HG03439 (cell line): ENCODE data around the gene MLLT10.
A peak's percentile ranks its signal among the peaks of the same experiment; 100 is the strongest.

Source experiments
- ATAC-seq: cut with Tn5 transposase; IDR thresholded peaks from one replicate; pipeline ENCODE4 v1.9.1; 2021; ENCODE audit warnings: mild to moderate bottlenecking, moderate library complexity; ENCODE audit not compliant: unreplicated experiment

MLLT10 gene

DNA sequence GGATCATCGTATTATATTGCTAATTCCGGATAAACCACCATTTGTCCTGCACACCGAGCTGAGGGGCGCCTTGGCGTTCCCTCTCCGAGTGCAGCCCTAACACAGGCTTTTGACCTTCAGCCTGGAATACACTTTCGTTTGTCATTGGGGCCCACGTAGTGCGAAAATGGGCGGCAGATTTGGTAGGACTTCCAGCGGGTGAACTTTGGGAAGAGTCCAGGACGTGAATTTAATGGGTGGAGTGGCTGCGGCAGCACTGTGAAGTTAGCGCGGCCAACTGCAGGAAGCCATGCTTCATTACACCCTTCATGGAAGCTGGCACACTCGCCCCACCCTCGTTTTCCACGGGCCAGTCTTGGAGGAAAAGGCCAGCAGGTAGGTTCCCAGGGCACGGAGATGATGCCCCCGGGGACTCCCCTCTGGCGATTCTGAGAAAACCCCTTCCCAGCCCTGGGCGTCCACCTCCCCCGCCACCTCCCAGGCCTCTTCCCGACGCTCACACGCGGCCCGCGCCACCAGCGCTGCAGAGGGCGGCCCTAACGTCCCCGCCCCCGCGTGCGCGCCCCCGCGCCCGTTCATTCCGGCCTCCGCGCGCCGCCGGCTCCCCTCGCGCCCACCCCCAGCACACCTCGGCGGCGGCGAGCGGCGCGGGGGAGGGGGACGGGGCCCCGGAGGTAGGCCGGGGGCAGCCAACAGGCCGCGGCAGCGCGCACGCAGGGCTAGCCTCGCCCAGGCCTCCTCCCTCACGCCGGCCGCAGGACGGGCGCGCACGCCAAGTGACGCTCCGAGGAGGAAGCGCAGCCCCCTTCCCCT lies at the start of gene MLLT10:
MLLT10 (plus strand) TSS at position 766 of the 813 bp plus-strand sequence. CDS start 413 bp downstream, outside the sequence.
- ATAC-seq = peak; percentile 79

GRCh38 chr10:21487416-21488180 lies 46.4 kb upstream of the MLLT10 start:
- no peak for ATAC-seq

DNA sequence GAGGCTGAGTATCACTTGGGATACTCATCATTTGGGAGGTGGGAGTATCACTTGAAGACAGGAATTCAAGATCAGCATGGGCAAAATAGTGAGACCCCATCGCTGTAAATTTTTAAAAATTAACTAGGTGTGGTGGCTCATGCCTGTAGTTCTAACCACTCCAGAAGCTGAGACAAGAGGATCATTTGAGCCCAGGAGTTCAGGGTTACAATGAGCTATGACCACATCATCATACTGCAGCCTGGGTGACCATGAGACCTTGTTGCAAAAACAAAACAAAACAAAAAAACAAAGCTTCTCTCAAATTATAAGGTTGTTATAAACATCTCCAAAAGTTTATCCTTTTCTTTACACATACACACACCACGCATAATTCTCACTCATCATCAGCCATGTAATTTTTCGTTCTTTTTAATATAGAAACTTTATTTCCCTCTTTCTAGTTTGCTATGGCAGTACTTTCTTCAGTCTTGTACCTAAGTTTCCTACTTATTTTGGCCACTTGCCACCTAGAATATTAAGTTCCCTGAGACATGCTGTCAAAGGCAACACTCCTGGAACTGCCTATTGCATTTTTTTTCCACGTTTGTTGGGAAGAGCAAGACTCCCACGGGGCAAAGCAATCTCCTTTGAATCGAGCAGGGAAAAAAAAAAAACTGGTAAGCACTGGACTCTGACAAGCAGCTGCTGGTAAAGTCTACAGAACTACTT lies 45.6 kb upstream of the MLLT10 start:
- ATAC-seq = no peak

- no peak for ATAC-seq
Observed at GRCh38 chr10:21488957-21489446, 45.0 kb upstream of the MLLT10 start.

DNA sequence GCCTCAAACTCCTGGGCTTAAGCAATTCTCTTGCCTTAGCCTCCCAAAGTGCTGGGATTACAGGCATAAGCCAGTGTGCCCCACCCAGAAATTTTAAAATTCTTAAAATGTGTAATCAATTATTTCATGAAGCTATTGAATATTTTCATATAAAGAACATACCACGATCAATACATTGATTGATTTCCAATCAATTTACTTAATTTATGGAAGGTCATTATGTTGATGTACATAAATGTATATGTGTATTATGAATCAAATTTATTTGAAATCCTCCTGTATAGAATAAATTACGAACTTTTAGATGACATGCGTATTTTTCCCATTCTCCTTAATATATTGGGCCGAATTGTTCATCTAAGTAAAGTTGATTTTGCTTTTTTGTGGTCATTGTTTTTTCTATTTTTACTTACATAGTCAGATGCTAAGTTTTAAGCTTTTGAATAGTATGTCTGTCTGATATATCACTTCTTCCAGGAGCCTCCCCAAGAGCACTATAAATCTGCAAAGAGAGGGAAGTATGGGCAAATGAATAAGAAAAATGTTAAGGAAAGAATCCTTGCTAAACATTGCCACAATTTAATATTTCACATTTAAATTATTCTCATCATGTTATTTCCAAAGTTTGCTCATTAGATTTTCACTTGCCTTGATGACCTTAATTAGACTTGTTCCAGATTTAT lies 43.9 kb upstream of the MLLT10 start:
- no peak for ATAC-seq

GRCh38 chr10:21490711-21491105 lies 43.3 kb upstream of the MLLT10 start:
- no peak for ATAC-seq

DNA sequence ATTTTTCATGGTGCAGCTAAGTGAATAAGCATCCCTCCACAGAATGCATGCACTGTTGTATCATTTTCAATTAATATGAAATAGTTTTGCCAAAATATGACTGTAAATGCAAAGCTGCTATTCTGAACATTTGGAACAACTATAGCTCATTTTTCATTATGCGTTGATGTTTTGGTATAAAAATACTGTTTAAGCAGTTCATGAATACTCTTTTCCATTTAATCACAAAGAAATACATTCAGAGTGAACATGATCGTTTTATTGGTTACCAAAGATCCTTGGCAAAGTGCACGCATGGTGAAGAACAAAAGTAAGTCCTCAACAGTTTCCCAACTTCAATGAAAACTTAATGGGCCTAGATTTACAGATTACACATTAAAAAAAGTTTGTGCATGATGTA lies 41.6 kb upstream of the MLLT10 start:
- ATAC-seq = no peak

DNA sequence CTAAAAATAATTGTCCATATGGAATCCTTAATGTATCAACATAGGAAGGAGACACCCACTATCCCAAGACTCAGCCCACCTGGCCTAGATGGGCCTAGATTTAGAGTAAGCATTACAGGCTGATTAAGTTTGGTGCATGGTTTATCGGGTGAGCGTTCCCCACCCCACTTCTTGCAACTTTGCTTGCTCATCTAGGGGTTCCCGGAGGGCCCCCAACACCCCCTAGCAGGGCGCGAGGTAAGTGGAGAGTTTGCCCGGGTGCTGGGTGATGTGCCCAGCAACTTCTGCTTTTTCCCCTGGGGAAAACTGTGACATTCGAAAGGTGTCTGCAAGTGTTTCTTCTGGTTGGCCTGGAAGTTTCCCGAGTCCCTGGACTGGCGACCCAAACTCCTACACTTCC lies 40.2 kb upstream of the MLLT10 start:
- ATAC-seq = no peak

DNA sequence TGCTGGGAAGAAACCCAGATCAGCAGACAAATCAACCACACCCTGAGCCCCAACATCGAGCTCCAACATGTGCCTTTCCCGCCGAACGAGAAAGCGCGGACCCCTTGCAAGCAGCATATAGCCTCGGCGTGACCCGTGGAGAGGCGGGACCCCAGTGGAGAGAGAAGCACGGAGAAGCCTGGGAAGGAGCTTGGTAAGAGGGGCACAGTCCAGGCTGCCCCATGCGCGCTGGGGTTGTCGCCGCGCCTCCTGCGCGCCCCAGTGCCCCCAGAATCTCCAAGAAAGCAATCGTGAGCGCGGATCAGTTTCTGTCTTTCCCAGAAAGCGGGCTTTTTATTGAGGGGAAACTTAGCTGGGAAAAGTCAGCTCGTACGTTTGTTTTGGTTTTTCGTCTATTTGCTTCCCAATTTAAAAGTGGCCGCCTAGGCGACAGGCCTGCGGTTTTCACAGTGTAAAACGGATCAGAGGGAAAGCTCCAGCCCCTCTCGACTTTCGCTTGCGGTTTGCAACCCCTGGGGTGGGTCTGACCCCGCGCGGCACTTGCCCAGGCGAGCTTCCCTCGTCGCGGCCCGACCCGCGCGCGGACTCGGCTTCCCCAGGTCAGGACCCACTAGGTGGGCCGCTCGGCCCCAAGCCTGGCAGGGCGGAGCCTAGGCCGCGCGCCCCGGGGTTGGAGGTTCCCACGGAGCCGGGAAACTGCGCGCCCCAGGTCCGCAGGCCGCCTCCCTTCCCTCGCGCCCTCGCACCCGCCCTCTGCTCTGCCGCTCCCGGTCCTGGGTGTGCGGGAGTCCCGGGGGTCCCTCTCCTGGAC lies 39.6 kb upstream of the MLLT10 start:
- ATAC-seq = no peak

- ATAC-seq = no peak
Observed at GRCh38 chr10:21495002-21495751, 38.9 kb upstream of the MLLT10 start.

- ATAC-seq = peak; percentile 80
Observed at GRCh38 chr10:21495752-21496342, 38.2 kb upstream of the MLLT10 start.

GRCh38 chr10:21496343-21497176 lies 37.5 kb upstream of the MLLT10 start:
- peak; percentile 45 for ATAC-seq

GRCh38 chr10:21497177-21497807 lies 36.7 kb upstream of the MLLT10 start:
- no peak for ATAC-seq

- ATAC-seq = no peak
Observed at GRCh38 chr10:21498377-21498776, 35.7 kb upstream of the MLLT10 start.

DNA sequence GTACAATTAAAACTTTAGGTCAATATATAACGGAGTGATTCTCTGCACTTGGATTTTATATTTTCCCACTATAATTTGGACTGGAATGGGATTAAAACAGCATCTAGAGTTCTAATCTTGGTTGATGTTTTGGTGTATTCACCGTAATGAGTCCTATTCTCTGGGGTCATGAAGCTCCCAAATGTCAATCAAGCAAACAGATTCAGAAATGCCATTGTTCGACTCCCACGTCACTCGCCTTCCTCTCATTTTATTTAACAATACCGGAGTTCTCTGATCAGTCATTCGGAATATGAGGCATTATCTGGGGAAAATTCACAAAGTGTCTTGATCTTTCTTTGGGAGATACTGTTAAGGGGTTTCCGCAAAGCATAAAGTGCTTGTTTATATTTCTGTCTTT lies 35.0 kb upstream of the MLLT10 start:
- no peak for ATAC-seq

DNA sequence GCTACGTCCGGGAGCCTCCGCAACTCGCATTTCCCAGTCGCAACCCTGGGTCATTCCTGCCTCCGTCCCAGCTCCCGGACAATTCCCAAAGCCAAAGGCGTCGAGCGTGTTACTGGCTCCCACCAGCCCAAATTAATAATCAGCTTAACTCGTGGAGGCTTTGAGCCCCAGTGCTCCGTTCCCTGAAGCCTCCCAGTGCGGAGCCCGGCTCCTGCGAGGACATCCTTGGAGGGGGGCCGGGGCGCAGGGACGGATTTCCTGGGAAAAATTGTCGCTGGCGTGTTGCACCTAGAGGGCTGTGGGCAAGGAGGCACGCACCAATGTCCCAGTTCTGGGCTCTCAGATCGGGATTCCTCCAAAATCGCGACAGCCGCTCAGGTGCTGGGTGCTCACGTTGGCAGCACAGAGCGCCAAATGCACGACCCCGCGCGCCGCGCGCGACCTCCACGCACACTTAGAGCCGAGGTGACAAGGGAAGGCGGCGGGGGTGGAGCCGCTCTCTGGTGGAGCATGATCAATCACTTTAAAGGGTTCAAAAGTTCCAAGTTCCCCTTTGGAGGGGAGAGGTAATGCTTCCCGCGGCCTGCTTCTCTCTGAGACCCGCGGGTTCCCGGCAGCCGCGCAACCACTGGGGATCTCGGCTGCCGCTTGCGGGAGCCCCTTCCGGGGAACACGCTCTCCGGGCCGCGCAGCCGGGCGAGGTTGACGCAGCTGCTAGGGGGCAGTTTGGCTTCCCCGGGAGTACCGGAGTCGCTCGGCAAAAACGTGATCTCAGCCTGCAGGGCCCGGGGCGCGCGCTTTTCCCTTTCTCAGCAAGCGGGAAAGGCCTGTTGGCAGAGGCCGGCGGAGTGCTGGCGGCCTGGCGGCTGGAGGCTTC lies 34.1 kb upstream of the MLLT10 start:
- ATAC-seq = no peak

DNA sequence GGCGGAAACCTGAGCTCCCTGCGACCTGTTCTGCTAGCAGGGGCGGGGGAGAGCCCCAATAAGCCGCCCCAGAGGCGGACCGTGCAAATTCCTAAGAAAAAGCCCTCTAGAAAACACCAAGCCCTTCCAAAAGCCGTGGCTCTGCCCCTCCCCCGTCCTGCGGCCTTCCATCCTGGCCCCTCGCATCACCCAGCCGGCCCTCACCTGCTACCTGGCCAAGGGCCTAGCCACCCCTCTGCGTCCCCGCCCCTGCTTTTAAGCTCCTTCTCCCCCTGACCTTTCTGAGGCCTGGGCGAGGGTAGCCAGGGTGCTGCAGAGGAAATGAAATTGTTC lies 33.5 kb upstream of the MLLT10 start:
- no peak for ATAC-seq
